ENCODE measurements around the gene SPNS2. TPM values are rescaled to one million over a fixed set of nuclear protein-coding genes. Genes with fewer than 3 reads are reported as not detected.

Gene SPNS2
- total RNA-seq, 1 experiment from 2014 or later = 1.6 TPM

GRCh38 chr17:4560421-4560820 is 61.7 kb downstream of the SPNS2 start, which contains the start of gene GGT6:
Gene GGT6, minus strand, starts transcription at chr17:4560577. Its CDS starts 56 bp downstream, at chr17:4560521.
- H3K4me2 ChIP-seq (ENCODE audit: low read length) = no peak within 1 kb of the TSS

GRCh38 chr17:4560837-4561256 is 62.2 kb downstream of the SPNS2 start:
- Histone ChIP-seq H3K79me2 (ENCODE audit: insufficient read depth, low read length) (peaks cover under 1% of the 10 kb centered on the region; the same call in 1 of the 2 replicates), H2AFZ (ENCODE audit: low read depth, low read length, poor library complexity, severe bottlenecking) (no peak overlapping the region), H3K9ac (ENCODE audit: low read length) (no peak overlapping the region), H3K4me1 (ENCODE audit: control insufficient read depth in 1 of 2, insufficient read depth in 2 of 2, low read length in 2 of 2) (peaks cover 2 to 12% of the 10 kb centered on the region in 2 experiments; a peak in 3 of 4 replicates), H3K4me3 (replicated peaks in 1 of 2; ENCODE audit: low read depth in 1 of 2, low read length in 2 of 2) (no peak overlapping the region), H3K4me2 (ENCODE audit: low read length) (no peak overlapping the region), H3K27me3 (ENCODE audit: insufficient read depth, low read length) (no peaks in the 10 kb centered on the region), H4K20me1 (ENCODE audit: insufficient read depth) (no peaks in the 10 kb centered on the region), H3K27ac (ENCODE audit: low read depth, low read length) (no peak overlapping the region), H3K9me2 (ENCODE audit: insufficient read depth) (no peaks in the 10 kb centered on the region), H3K9me3 (ENCODE audit: control insufficient read depth in 1 of 2, insufficient read depth in 1 of 2, low read depth in 1 of 2, low read length in 2 of 2) (no peaks in the 10 kb centered on the region), H3K36me3 (ENCODE audit: control insufficient read depth in 1 of 2, insufficient read depth in 2 of 2, low read length in 2 of 2) (no peaks in the 10 kb centered on the region)
- ChIA-PET CTCF (no interaction called here), RAD21 (ENCODE audit: low non-redundant PET in 1 of 2, low total read pairs in 2 of 2, uncharacterized antibody in 2 of 2, unreplicated experiment in 2 of 2) (no interaction called here), POLR2A (no interaction called here)
- intact Hi-C loops (cut with micrococcal nuclease) = no loop called here
- TF ChIP-seq REST (IDR thresholded peaks at IDR 0.05; ENCODE audit: low read depth) = no peak
- TF ChIP-seq CTCF (IDR thresholded peaks at IDR 0.05 in 2 of 3, conservative IDR thresholded peaks at IDR 0.05 in 1 of 3; ENCODE audit: borderline replicate concordance in 1 of 3, insufficient read depth in 1 of 3, low read depth in 2 of 3, low read length in 2 of 3) = peak; percentile 18 to 41 (median 19); a peak in 3 of 6 replicates
- ATAC-seq = no peak
- no TSS peak for BruUV-seq (replicated peaks)
- DNase-seq (ENCODE audit: low read depth, low spot score) = no peak

More at GRCh38 chr17:4560421-4560820, 61.7 kb downstream of the SPNS2 start, which contains the start of gene GGT6:
- intact Hi-C loops (cut with micrococcal nuclease) = no loop called here
- ATAC-seq (no peak), DNase-seq (ENCODE audit: low read depth, low spot score) (no peak)
- Histone ChIP-seq H2AFZ (ENCODE audit: low read depth, low read length, poor library complexity, severe bottlenecking) (no peak within 1 kb of the TSS), H3K9me2 (ENCODE audit: insufficient read depth) (no peaks in the 10 kb centered on the region), H3K79me2 (ENCODE audit: insufficient read depth, low read length) (peaks cover 5% of the 10 kb centered on the region; the same call in 1 of the 2 replicates), H3K27me3 (ENCODE audit: insufficient read depth, low read length) (no peaks in the 10 kb centered on the region), H3K9ac (ENCODE audit: low read length) (no peak within 1 kb of the TSS), H3K4me1 (ENCODE audit: control insufficient read depth in 1 of 2, insufficient read depth in 2 of 2, low read length in 2 of 2) (peaks cover 0 to 12% of the 10 kb centered on the region in 2 experiments; a peak in 3 of 4 replicates), H4K20me1 (ENCODE audit: insufficient read depth) (no peaks in the 10 kb centered on the region), H3K4me3 (replicated peaks in 1 of 2; ENCODE audit: low read depth in 1 of 2, low read length in 2 of 2) (no peak within 1 kb of the TSS), H3K27ac (ENCODE audit: low read depth, low read length) (no peak within 1 kb of the TSS), H3K9me3 (ENCODE audit: control insufficient read depth in 1 of 2, insufficient read depth in 1 of 2, low read depth in 1 of 2, low read length in 2 of 2) (no peaks in the 10 kb centered on the region), H3K36me3 (ENCODE audit: control insufficient read depth in 1 of 2, insufficient read depth in 2 of 2, low read length in 2 of 2) (no peaks in the 10 kb centered on the region)
- CTCF ChIA-PET = no interaction called here
- BruUV-seq (replicated peaks) = no TSS peak
- POLR2A ChIA-PET = no interaction called here
- RAD21 ChIA-PET (ENCODE audit: low non-redundant PET in 1 of 2, low total read pairs in 2 of 2, uncharacterized antibody in 2 of 2, unreplicated experiment in 2 of 2) = no interaction called here
- TF ChIP-seq SIN3A (IDR thresholded peaks at IDR 0.05; ENCODE audit: low read depth) (no peak), CBX3 (IDR thresholded peaks at IDR 0.05; ENCODE audit: low read depth) (no peak)

Measured in HCT116 (cell line).